Smooth muscle cell (in vitro differentiated cells): ENCODE data around the gene NOM1. TPM values are rescaled to one million over a fixed set of nuclear protein-coding genes. Genes with fewer than 3 reads are reported as not detected.
"Not testable (repeated sequence)": the region's sequence is repeated elsewhere in the genome, so short reads cannot be mapped to it uniquely, and the experiment has no call there.

Experiments
- DNase-seq: peaks from one replicate; lab custom pipeline; 2025; ENCODE audit not compliant: unreplicated experiment; lab: John Stamatoyannopoulos, UW
- H2AFZ ChIP-seq: fragments of 200-600 bp; sonication (generic); 2 replicates; pipeline ENCODE4 v1.6.0; 2016; ENCODE audit warnings: antibody characterized with exemption, low read depth, mild to moderate bottlenecking
- H3F3A ChIP-seq: fragments of 200-600 bp; sonication (generic); 2 replicates; pipeline ENCODE4 v1.6.0; 2017; ENCODE audit warnings: antibody characterized with exemption, low read depth
- H3K27ac ChIP-seq: fragments of 200-600 bp; sonication (generic); 2 replicates; pipeline ENCODE4 v1.5.1; 2016; ENCODE audit warnings: low read depth, mild to moderate bottlenecking
- H3K27me3 ChIP-seq: fragments of 200-600 bp; sonication (generic); 2 replicates; pipeline ENCODE4 v1.6.1; 2016; ENCODE audit warnings: low read depth, mild to moderate bottlenecking
- H3K36me3 ChIP-seq: fragments of 200-600 bp; sonication (generic); 2 replicates; pipeline ENCODE4 v1.5.1; 2016; ENCODE audit warnings: low read depth
- H3K4me1 ChIP-seq: fragments of 200-600 bp; sonication (generic); 2 replicates; pipeline ENCODE4 v1.5.1; 2016; ENCODE audit warnings: low read depth
- H3K4me2 ChIP-seq: fragments of 200-600 bp; sonication (generic); 2 replicates; pipeline ENCODE4 v1.6.0; 2016; ENCODE audit warnings: mild to moderate bottlenecking
- H3K4me3 ChIP-seq: fragments of 200-600 bp; sonication (generic); 2 replicates; pipeline ENCODE4 v1.5.1; 2016; ENCODE audit warnings: mild to moderate bottlenecking
- H3K79me2 ChIP-seq: fragments of 200-600 bp; sonication (generic); 2 replicates; pipeline ENCODE4 v1.6.0; 2016; ENCODE audit warnings: low read depth, mild to moderate bottlenecking
- H3K9ac ChIP-seq: fragments of 200-600 bp; sonication (generic); 2 replicates; pipeline ENCODE4 v1.6.0; 2016; ENCODE audit warnings: low read depth
- H3K9me3 ChIP-seq: fragments of 200-600 bp; sonication (generic); replicated peaks from 2 replicates; pipeline ENCODE4 v1.5.1; 2016; ENCODE audit warnings: low read depth
- H4K20me1 ChIP-seq: fragments of 200-600 bp; sonication (generic); 2 replicates; pipeline ENCODE4 v1.6.0; 2016; ENCODE audit warnings: low read depth
- CTCF ChIP-seq: fragments of 200-600 bp; sonication (generic); IDR thresholded peaks from 2 replicates; pipeline ENCODE4 v1.5.1; 2017; ENCODE audit warnings: borderline replicate concordance, mild to moderate bottlenecking, antibody characterized with exemption; ENCODE audit not compliant: insufficient read depth, poor library complexity, severe bottlenecking
- WGBS: methylation state at CpG from one replicate; pipeline ENCODE4 v1.1.7; 2016; ENCODE audit warnings: low lambda C conversion rate; 5-methylcytosine and 5-hydroxymethylcytosine counted together
- polyA plus RNA-seq: library from polyadenylated mRNA; unstranded; fragments of >200 nt; fragmentation: Nextera tagmentation; extraction: Ambion mirVana; gene quantifications from 2 replicates; pipeline ENCODE4 v1.2.1, GENCODE V29; 2016
- total RNA-seq: library from RNA; depleted of rRNA; stranded (reverse); fragments of >200 nt; gene quantifications from 2 replicates; pipeline ENCODE4 v1.2.3, GENCODE V29; 2014

NOM1 gene
- 7.5 and 11.4 TPM in 2 replicates for total RNA-seq
- 9.5 and 9.7 TPM in 2 replicates for polyA plus RNA-seq

GRCh38 chr7:156949541-156950380 lies at the start of gene NOM1:
Gene NOM1 (plus strand): TSS chr7:156949712. CDS start chr7:156949738, 26 bp downstream.
- H3K27ac ChIP-seq, result peak within 1 kb of the TSS; percentile 81
- H3K36me3 ChIP-seq, result peaks cover 2% of the 10 kb centered on the region
- peak within 1 kb of the TSS; percentile 87 for H3K9ac ChIP-seq
- H2AFZ ChIP-seq, result peak within 1 kb of the TSS; percentile 88
- WGBS, result under 1% methylated on average over 82 of the region's 115 CpGs
- DNase-seq, result peak; percentile 57
- H4K20me1 ChIP-seq, result peaks cover 36% of the 10 kb centered on the region
- TF ChIP-seq CTCF, result peak; percentile 71
- H3K9me3 ChIP-seq, result no peaks in the 10 kb centered on the region
- no peaks in the 10 kb centered on the region for H3K27me3 ChIP-seq
- H3K79me2 ChIP-seq, result peaks cover 40% of the 10 kb centered on the region
- peaks cover 3% of the 10 kb centered on the region for H3F3A ChIP-seq
- peaks cover 6% of the 10 kb centered on the region for H3K4me1 ChIP-seq
- peak within 1 kb of the TSS; percentile 81 for H3K4me3 ChIP-seq
- H3K4me2 ChIP-seq, result peak within 1 kb of the TSS; percentile 97

- not testable (repeated sequence) for H2AFZ ChIP-seq, H3K4me3 ChIP-seq, H3K79me2 ChIP-seq, H3K36me3 ChIP-seq, H3K9me3 ChIP-seq, H3K4me1 ChIP-seq, H4K20me1 ChIP-seq, H3F3A ChIP-seq, H3K27ac ChIP-seq, DNase-seq, H3K27me3 ChIP-seq, H3K4me2 ChIP-seq, H3K9ac ChIP-seq
- 80% methylated on average over 9 of the region's 9 CpGs for WGBS
Measured at GRCh38 chr7:156900093-156900492, 49.4 kb upstream of the NOM1 start.

- Histone ChIP-seq H3K4me3 (no peak overlapping the region), H3K4me1 (no peaks in the 10 kb centered on the region), H3K79me2 (no peaks in the 10 kb centered on the region), H3K36me3 (no peaks in the 10 kb centered on the region), H4K20me1 (no peaks in the 10 kb centered on the region), H3K9me3 (no peaks in the 10 kb centered on the region), H2AFZ (no peak overlapping the region), H3K4me2 (no peak overlapping the region), H3K9ac (no peak overlapping the region), H3K27ac (no peak overlapping the region), H3K27me3 (no peaks in the 10 kb centered on the region), H3F3A (no peaks in the 10 kb centered on the region)
- DNase-seq, result no peak
- WGBS, result 84% methylated on average over 10 of the region's 10 CpGs
- no peak for TF ChIP-seq CTCF
Measured at GRCh38 chr7:156903232-156903909, 46.1 kb upstream of the NOM1 start.

- TF ChIP-seq CTCF, result no peak
- Histone ChIP-seq H3K4me1 (no peaks in the 10 kb centered on the region), H2AFZ (no peak overlapping the region), H3K27me3 (no peaks in the 10 kb centered on the region), H3K9ac (no peak overlapping the region), H3K79me2 (no peaks in the 10 kb centered on the region), H3K36me3 (no peaks in the 10 kb centered on the region), H3K4me3 (no peak overlapping the region), H3K27ac (no peak overlapping the region), H3K9me3 (no peaks in the 10 kb centered on the region), H4K20me1 (no peaks in the 10 kb centered on the region), H3F3A (no peaks in the 10 kb centered on the region), H3K4me2 (no peak overlapping the region)
- DNase-seq, result no peak
- WGBS, result 81% methylated on average over 4 of the region's 4 CpGs
Measured at GRCh38 chr7:156906200-156906649, 43.3 kb upstream of the NOM1 start.
